HEK293 (cell line): ENCODE measurements around the gene RBFOX2.

ENCODE experiments used
- CTCF ChIP-seq: fragments of 450-650 bp; formaldehyde crosslinking; IDR thresholded peaks from 2 replicates; pipeline ENCODE4 v1.5.1; 2016; ENCODE audit warnings: missing biosample characterization, missing genetic modification characterization
- REPIN1 ChIP-seq: fragments of 450-650 bp; formaldehyde crosslinking; IDR thresholded peaks from 2 replicates; pipeline ENCODE4 v1.5.1; 2017; ENCODE audit warnings: missing biosample characterization, missing genetic modification characterization, low read depth
- REST ChIP-seq: fragments of 450-650 bp; formaldehyde crosslinking; IDR thresholded peaks from 2 replicates; pipeline ENCODE4 v1.5.1; 2016; ENCODE audit warnings: missing biosample characterization, missing genetic modification characterization
- SETDB1 ChIP-seq: IDR thresholded peaks from one replicate; pipeline ENCODE4 v1.6.1; 2017; ENCODE audit warnings: mild to moderate bottlenecking, low read length, moderate library complexity, mixed read lengths; ENCODE audit not compliant: insufficient read length
- ZBTB49 ChIP-seq: fragments of 450-650 bp; formaldehyde crosslinking; IDR thresholded peaks from 2 replicates; pipeline ENCODE4 v1.5.1; 2016; ENCODE audit warnings: missing biosample characterization, missing genetic modification characterization, low read depth
- ZFP69B ChIP-seq: fragments of 450-650 bp; formaldehyde crosslinking; IDR thresholded peaks from 2 replicates; pipeline ENCODE4 v1.5.1; 2016; ENCODE audit warnings: missing biosample characterization, missing genetic modification characterization
- ZNF398 ChIP-seq: fragments of 450-650 bp; formaldehyde crosslinking; IDR thresholded peaks from 2 replicates; pipeline ENCODE4 v1.5.1; 2017; ENCODE audit warnings: missing biosample characterization, missing genetic modification characterization
- ZNF473 ChIP-seq: fragments of 450-650 bp; formaldehyde crosslinking; IDR thresholded peaks from 2 replicates; pipeline ENCODE4 v1.5.1; 2017; ENCODE audit warnings: missing biosample characterization, missing genetic modification characterization
- ZNF513 ChIP-seq: fragments of 450-650 bp; IDR thresholded peaks from 2 replicates; pipeline ENCODE4 v1.5.1; 2018; ENCODE audit warnings: missing biosample characterization, missing genetic modification characterization
- ZNF544 ChIP-seq: fragments of 450-650 bp; formaldehyde crosslinking; IDR thresholded peaks from 2 replicates; pipeline ENCODE4 v1.5.0; 2017; ENCODE audit warnings: missing biosample characterization, missing genetic modification characterization
- ZNF660 ChIP-seq: fragments of 450-650 bp; IDR thresholded peaks from 2 replicates; pipeline ENCODE4 v1.5.1; 2018; ENCODE audit warnings: missing biosample characterization, mild to moderate bottlenecking, missing genetic modification characterization
- ZNF776 ChIP-seq: fragments of 450-650 bp; formaldehyde crosslinking; IDR thresholded peaks from 2 replicates; pipeline ENCODE4 v1.5.0; 2017; ENCODE audit warnings: missing biosample characterization, missing genetic modification characterization, borderline replicate concordance
- ZSCAN5A ChIP-seq: fragments of 450-650 bp; formaldehyde crosslinking; IDR thresholded peaks from 2 replicates; pipeline ENCODE4 v1.5.1; 2016; ENCODE audit warnings: missing biosample characterization, missing genetic modification characterization

- TF ChIP-seq CTCF (tag by site-specific recombination) (no peak), ZNF473 (tag by site-specific recombination) (no peak), ZFP69B (no peak), ZNF544 (tag by site-specific recombination) (no peak), ZNF776 (tag by site-specific recombination) (no peak), ZNF513 (tag by site-specific recombination) (no peak), REST (tag by site-specific recombination) (no peak), ZSCAN5A (tag by site-specific recombination) (no peak), ZBTB49 (no peak), REPIN1 (tag by site-specific recombination) (no peak), ZNF398 (tag by site-specific recombination) (no peak), SETDB1 (no peak), ZNF660 (tag by site-specific recombination) (no peak)
These were observed 107.6 kb downstream of the RBFOX2 start for GRCh38 chr22:35921044-35921443.
